Left lung (tissue), 10 donors: Measurements from ENCODE around the gene CCDC61. TPM values are rescaled to one million over a fixed set of nuclear protein-coding genes. Genes with fewer than 3 reads are reported as not detected.

Experiments
- ATAC-seq: fragments of 200-7000 bp; cut with Tn5 transposase; one replicate; pipeline ENCODE4 v1.9.1; 2020; ENCODE audit warnings: moderate library complexity
- DNase-seq, 4 donors: peaks; one replicate each; pipeline ENCODE4 v3.0.0-alpha.2; 2013 to 2020
- H3K27ac ChIP-seq, 2 donors: fragments of 200-600 bp; sonication (generic) in 1 of 2; one replicate each; pipeline versions ENCODE4 v1.5.0 to v1.8.0; 2020 to 2021
- H3K27me3 ChIP-seq, 2 donors: fragments of 200-600 bp; sonication (generic) in 1 of 2; one replicate each; pipeline versions ENCODE4 v1.5.0 to v1.8.0; 2020 to 2021
- H3K36me3 ChIP-seq, 2 donors: fragments of 200-600 bp; sonication (generic) in 1 of 2; one replicate each; pipeline versions ENCODE4 v1.5.0 to v1.8.0; 2020 to 2021
- H3K4me1 ChIP-seq, 2 donors: fragments of 200-600 bp; one replicate each; pipeline ENCODE4 v1.8.0; 2021
- H3K4me3 ChIP-seq, 2 donors: fragments of 200-600 bp; sonication (generic) in 1 of 2; one replicate each; pipeline versions ENCODE4 v1.5.0 to v1.8.0; 2020 to 2021; ENCODE audit warnings: mild to moderate bottlenecking in 1 of 2
- H3K9me3 ChIP-seq, 2 donors: fragments of 200-600 bp; sonication (generic) in 1 of 2; one replicate each; pipeline versions ENCODE4 v1.5.0 to v1.8.0; 2020 to 2021
- intact Hi-C, 2 donors: fragments of 100-400 bp; cut with DNase I; formaldehyde crosslinking; loops; one replicate each; pipeline versions ENCODE4 v1.11.2 to v1.14.2; 2022
- polyA plus RNA-seq, 6 donors: library from polyadenylated mRNA; unstranded; fragments of 120-200 nt; gene quantifications; one replicate each; pipeline ENCODE4 v1.2.1, GENCODE V29; 2013; ENCODE audit not compliant: insufficient read length in 6 of 6
- total RNA-seq, 2 donors: library from RNA; stranded (reverse); fragmentation: NEBNext Ultra II Directional; extraction: Animal tissue kit (Norgen Biotek cat#: 25700); gene quantifications; one replicate each; pipeline ENCODE4 v1.2.1, GENCODE V29; 2021
- TF ChIP-seq, protein P1 (sequence below), 2 donors: fragments of 200-600 bp; sonication (generic) in 1 of 2; IDR thresholded peaks; one replicate each; pipeline versions ENCODE4 v1.5.0 to v1.8.0; 2021; ENCODE audit warnings: antibody characterized with exemption in 2 of 2
- donor health status: DM: no; HTN: yes; CAD: no.
- donor health status: DM: no; HTN: no; CAD: no.

Gene CCDC61
- total and polyA plus RNA-seq, 8 donors = 12.1 to 17.3 (median 15.1) TPM

DNA sequence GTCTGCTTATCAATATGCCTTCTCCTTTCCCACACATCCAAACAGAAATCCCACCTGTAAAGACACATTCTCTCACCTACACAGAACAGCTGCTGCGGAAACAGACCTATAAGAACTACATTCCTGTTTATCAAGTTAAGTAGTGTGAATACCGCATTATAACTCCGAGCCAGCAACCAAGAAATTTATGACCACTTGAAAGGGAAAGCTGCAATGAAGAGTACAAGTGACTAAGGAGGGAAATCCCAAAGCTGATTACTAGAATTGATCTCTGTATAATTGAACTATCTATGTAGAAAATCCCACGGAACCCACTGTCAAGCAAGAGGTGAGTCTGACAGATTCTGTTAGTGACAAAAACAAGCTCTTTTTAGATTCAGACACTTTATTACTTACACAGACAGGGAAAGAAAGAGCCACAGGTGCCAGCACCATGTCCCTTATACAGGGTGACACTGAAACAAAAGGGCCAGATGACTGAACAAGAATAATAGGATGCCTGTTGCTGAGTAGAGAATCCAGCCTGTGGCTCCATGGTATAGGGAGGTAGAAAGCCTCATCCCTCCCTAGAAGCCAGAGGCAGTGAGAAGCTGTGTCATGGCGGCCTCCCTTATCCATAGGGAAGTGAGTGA, 47.1 kb downstream of the CCDC61 start:
- no peak for ATAC-seq
- peaks cover 0 to 70% of the 10 kb centered on the region in 2 donors for H3K27me3 ChIP-seq
- H3K4me3 ChIP-seq = no peak overlapping the region
- H3K27ac ChIP-seq = no peak overlapping the region
- H3K4me1 ChIP-seq = no peaks in the 10 kb centered on the region
- intact Hi-C loops = no loop called here
- H3K9me3 ChIP-seq = no peaks in the 10 kb centered on the region
- DNase-seq = no peak
- TF ChIP-seq, protein P1, sequence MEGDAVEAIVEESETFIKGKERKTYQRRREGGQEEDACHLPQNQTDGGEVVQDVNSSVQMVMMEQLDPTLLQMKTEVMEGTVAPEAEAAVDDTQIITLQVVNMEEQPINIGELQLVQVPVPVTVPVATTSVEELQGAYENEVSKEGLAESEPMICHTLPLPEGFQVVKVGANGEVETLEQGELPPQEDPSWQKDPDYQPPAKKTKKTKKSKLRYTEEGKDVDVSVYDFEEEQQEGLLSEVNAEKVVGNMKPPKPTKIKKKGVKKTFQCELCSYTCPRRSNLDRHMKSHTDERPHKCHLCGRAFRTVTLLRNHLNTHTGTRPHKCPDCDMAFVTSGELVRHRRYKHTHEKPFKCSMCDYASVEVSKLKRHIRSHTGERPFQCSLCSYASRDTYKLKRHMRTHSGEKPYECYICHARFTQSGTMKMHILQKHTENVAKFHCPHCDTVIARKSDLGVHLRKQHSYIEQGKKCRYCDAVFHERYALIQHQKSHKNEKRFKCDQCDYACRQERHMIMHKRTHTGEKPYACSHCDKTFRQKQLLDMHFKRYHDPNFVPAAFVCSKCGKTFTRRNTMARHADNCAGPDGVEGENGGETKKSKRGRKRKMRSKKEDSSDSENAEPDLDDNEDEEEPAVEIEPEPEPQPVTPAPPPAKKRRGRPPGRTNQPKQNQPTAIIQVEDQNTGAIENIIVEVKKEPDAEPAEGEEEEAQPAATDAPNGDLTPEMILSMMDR (IDR thresholded peaks at IDR 0.05) = no peak
- no peaks in the 10 kb centered on the region for H3K36me3 ChIP-seq

DNA sequence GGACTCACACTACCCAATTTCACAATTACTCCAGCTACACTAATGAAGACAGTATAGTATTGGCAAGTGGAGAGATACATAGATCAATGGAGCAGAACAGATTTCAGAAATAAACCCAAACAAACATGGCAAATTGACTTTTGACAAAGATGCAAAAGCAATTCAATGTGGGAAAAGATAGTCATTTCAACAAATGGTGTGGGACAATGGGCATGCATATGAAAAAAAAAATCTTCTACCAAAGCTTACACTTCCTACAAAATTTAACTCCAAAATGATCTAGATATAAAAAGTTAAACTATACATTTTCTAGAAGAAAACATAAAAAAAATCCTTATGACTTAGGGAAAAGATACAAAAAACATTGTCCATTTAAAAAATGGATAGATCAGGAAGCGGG, 48.3 kb downstream of the CCDC61 start:
- no peaks in the 10 kb centered on the region for H3K4me1 ChIP-seq
- TF ChIP-seq, protein P1 (IDR thresholded peaks at IDR 0.05) = no peak
- H3K27me3 ChIP-seq = peaks cover 0 to 81% of the 10 kb centered on the region in 2 donors

DNA sequence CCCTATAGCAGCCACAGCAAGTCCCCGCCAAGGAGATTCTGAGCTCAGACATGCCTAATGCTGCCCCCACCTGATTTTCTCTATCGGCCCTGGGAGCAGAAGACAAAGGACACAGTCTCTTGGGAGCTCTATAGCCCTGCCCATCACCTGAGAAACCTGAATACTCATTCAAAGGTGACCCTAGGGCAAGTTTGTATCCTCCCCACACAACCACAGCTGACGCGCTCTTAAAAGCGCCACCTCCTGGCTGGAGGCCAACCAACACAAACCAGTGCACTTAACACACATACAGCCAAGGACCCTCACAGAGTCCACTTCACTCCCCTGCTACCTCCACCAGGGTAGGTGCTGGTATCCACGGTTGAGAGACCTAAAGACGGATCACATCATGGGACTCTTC, 54.3 kb downstream of the CCDC61 start:
- TF ChIP-seq, protein P1 (IDR thresholded peaks at IDR 0.05) = no peak
- Histone ChIP-seq H3K4me1 (no peaks in the 10 kb centered on the region), H3K36me3 (no peaks in the 10 kb centered on the region), H3K4me3 (no peak overlapping the region), H3K27ac (no peak overlapping the region), H3K9me3 (no peaks in the 10 kb centered on the region), H3K27me3 (peaks cover 0 to 86% of the 10 kb centered on the region in 2 donors)
- ATAC-seq = no peak
- intact Hi-C loops = no loop called here
- DNase-seq = no peak

More for the DNA sequence above, 48.3 kb downstream of the CCDC61 start:
- Histone ChIP-seq H3K36me3 (no peaks in the 10 kb centered on the region), H3K9me3 (no peaks in the 10 kb centered on the region), H3K27ac (no peak overlapping the region), H3K4me3 (no peak overlapping the region)
- ATAC-seq = no peak
- intact Hi-C loops = no loop called here
- DNase-seq = no peak

DNA sequence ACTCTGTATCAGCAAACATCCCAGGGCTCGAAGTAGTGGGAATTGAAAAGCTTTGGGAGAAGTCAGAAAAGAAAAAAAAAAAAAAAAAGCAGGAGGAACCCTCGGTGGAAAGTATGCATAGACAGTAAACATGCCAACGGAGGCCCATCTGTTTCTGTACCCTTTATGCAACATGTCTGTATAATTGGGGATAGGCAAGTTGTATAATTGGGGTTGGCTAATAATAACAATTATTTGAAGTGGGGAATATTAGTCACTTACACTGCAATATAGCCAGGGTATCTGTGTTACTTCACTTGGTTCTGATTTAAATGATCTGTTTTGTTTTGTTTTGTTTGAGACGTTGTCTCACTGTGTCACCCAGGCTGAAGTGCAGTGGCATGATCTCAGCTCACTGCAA, 57.6 kb downstream of the CCDC61 start:
- no peak overlapping the region for H3K27ac ChIP-seq
- DNase-seq (no peak), ATAC-seq (no peak)
- TF ChIP-seq, protein P1 (IDR thresholded peaks at IDR 0.05) = no peak
- no peaks in the 10 kb centered on the region for H3K4me1 ChIP-seq
- intact Hi-C loops = no loop called here
- H3K27me3 ChIP-seq = peaks cover 7 to 86% of the 10 kb centered on the region in 2 donors
- no peak overlapping the region for H3K4me3 ChIP-seq
- H3K36me3 ChIP-seq = no peaks in the 10 kb centered on the region
- H3K9me3 ChIP-seq = no peaks in the 10 kb centered on the region

DNA sequence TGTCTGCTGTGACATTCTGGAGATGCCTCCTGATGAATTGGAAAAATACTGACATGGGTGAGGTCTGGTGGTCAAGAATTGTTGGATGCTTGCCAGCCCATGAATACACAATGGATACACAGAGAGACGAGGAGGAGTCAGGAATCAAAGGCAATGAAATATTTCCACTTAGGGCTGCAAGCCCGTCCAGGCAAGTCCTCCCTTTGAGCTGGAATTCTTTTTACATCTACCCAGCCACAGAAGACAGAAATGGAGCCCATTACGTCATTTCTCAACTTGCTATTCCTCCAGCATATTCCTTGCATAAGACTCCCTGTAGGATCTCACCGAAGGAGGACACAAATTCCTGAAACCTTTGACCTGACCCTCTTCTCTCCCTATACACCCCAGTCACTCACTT, 61.3 kb downstream of the CCDC61 start:
- Histone ChIP-seq H3K9me3 (peaks cover 0 to 15% of the 10 kb centered on the region in 2 donors), H3K27me3 (peaks cover 7 to 71% of the 10 kb centered on the region in 2 donors), H3K27ac (no peak overlapping the region), H3K4me3 (no peak overlapping the region), H3K4me1 (no peaks in the 10 kb centered on the region), H3K36me3 (no peaks in the 10 kb centered on the region)
- DNase-seq (no peak), ATAC-seq (no peak)
- intact Hi-C loops = no loop called here
- TF ChIP-seq, protein P1 (IDR thresholded peaks at IDR 0.05) = no peak
